GM18502 (cell line): Measurements from ENCODE around the gene PLA2R1.
A peak's percentile ranks its signal among the peaks of the same experiment; 100 is the strongest.

Experiments
- ATAC-seq: cut with Tn5 transposase; IDR thresholded peaks from one replicate; pipeline ENCODE4 v1.9.1; 2021; ENCODE audit warnings: mild to moderate bottlenecking; ENCODE audit not compliant: unreplicated experiment, poor library complexity

The PLA2R1 gene

GRCh38 chr2:159942146-159942545, 120.3 kb downstream of the PLA2R1 start:
- no peak for ATAC-seq

GRCh38 chr2:159941729-159942128, 120.7 kb downstream of the PLA2R1 start:
- ATAC-seq, result no peak

- peak; percentile 78 for ATAC-seq
These were observed 122.5 kb downstream of the PLA2R1 start for GRCh38 chr2:159939946-159940345.

GRCh38 chr2:159938395-159938794, 124.0 kb downstream of the PLA2R1 start:
- no peak for ATAC-seq

GRCh38 chr2:159936471-159936870, 125.9 kb downstream of the PLA2R1 start:
- no peak for ATAC-seq

GRCh38 chr2:159933727-159934049, 128.7 kb downstream of the PLA2R1 start:
- peak; percentile 93 for ATAC-seq

- peak; percentile 65 for ATAC-seq
These were observed 129.2 kb downstream of the PLA2R1 start for GRCh38 chr2:159933040-159933726.

- no peak for ATAC-seq
These were observed 135.7 kb downstream of the PLA2R1 start for GRCh38 chr2:159926695-159927094.

- ATAC-seq, result no peak
These were observed 136.4 kb downstream of the PLA2R1 start for GRCh38 chr2:159925975-159926374.

GRCh38 chr2:159922563-159922962, 139.9 kb downstream of the PLA2R1 start:
- peak; percentile 78 for ATAC-seq

GRCh38 chr2:159921752-159922404, 140.5 kb downstream of the PLA2R1 start:
- peak; percentile 93 for ATAC-seq

- no peak for ATAC-seq
These were observed 145.9 kb downstream of the PLA2R1 start for GRCh38 chr2:159916511-159916910.

- no peak for ATAC-seq
These were observed 148.5 kb downstream of the PLA2R1 start for GRCh38 chr2:159913900-159914299.

GRCh38 chr2:159912580-159912979, 149.8 kb downstream of the PLA2R1 start:
- no peak for ATAC-seq

- ATAC-seq, result no peak
These were observed 151.5 kb downstream of the PLA2R1 start for GRCh38 chr2:159910951-159911350.

GRCh38 chr2:159908623-159909022, 153.8 kb downstream of the PLA2R1 start:
- ATAC-seq, result no peak

- ATAC-seq, result no peak
These were observed 154.5 kb downstream of the PLA2R1 start for GRCh38 chr2:159907909-159908308.

- no peak for ATAC-seq
These were observed 156.3 kb downstream of the PLA2R1 start for GRCh38 chr2:159905926-159906714.

GRCh38 chr2:159904959-159905305, 157.5 kb downstream of the PLA2R1 start:
- ATAC-seq, result peak; percentile 57

GRCh38 chr2:159904127-159904958, 158.1 kb downstream of the PLA2R1 start, which contains the start of gene LY75:
Gene LY75, minus strand, starts transcription at chr2:159904756.
- peak; percentile 87 for ATAC-seq
